Endodermal cell (in vitro differentiated cells): ENCODE measurements around the gene NCKAP5. TPM values are rescaled to one million over a fixed set of nuclear protein-coding genes. Genes with fewer than 3 reads are reported as not detected.

Experiments
- DNase-seq: peaks from one replicate; pipeline ENCODE4 v3.0.0-alpha.2; 2017
- H3K27ac ChIP-seq: 2 replicates; pipeline ENCODE4 v1.5.1; 2013; ENCODE audit warnings: mild to moderate bottlenecking, low read depth, low read length, moderate library complexity
- H3K27me3 ChIP-seq: 2 replicates; pipeline ENCODE4 v1.6.1; 2013; ENCODE audit warnings: mild to moderate bottlenecking, low read length, moderate library complexity; ENCODE audit not compliant: insufficient read depth, control insufficient read depth, poor library complexity, severe bottlenecking
- H3K36me3 ChIP-seq: 2 replicates; pipeline ENCODE4 v1.7.0; 2013; ENCODE audit warnings: mild to moderate bottlenecking, low read length, moderate library complexity; ENCODE audit not compliant: control insufficient read depth, insufficient read depth
- H3K4me1 ChIP-seq: one replicate; pipeline ENCODE4 v1.7.0; 2013; ENCODE audit warnings: low read length; ENCODE audit not compliant: control insufficient read depth, insufficient read depth
- H3K4me3 ChIP-seq: 2 replicates; pipeline ENCODE4 v1.5.1; 2013; ENCODE audit warnings: mild to moderate bottlenecking, low read length, moderate library complexity
- H3K9ac ChIP-seq: 2 replicates; pipeline ENCODE4 v1.6.1; 2013; ENCODE audit warnings: mild to moderate bottlenecking, low read length, moderate library complexity; ENCODE audit not compliant: poor library complexity, severe bottlenecking; ENCODE audit errors: extremely low read depth
- H3K9me3 ChIP-seq: 2 replicates; pipeline ENCODE4 v1.6.1; 2013; ENCODE audit warnings: mild to moderate bottlenecking, low read length, moderate library complexity; ENCODE audit not compliant: control insufficient read depth
- H3K27ac Mint-ChIP-seq: 2 replicates; pipeline ENCODE4 v1.8.0; 2020; ENCODE audit warnings: mixed read lengths
- H3K27me3 Mint-ChIP-seq: 2 replicates; pipeline ENCODE4 v1.8.0; 2021; ENCODE audit warnings: mild to moderate bottlenecking, mixed read lengths; ENCODE audit not compliant: insufficient read depth
- H3K36me3 Mint-ChIP-seq: 2 replicates; pipeline ENCODE4 v1.8.0; 2020; ENCODE audit warnings: low read depth, mixed read lengths
- H3K4me1 Mint-ChIP-seq: 2 replicates; pipeline ENCODE4 v1.8.0; 2020; ENCODE audit warnings: mixed read lengths
- H3K4me3 Mint-ChIP-seq: 2 replicates; pipeline ENCODE4 v1.8.0; 2020; ENCODE audit warnings: mild to moderate bottlenecking, moderate library complexity, mixed read lengths
- H3K9me3 Mint-ChIP-seq: 2 replicates; pipeline ENCODE4 v1.8.0; 2020; ENCODE audit warnings: mild to moderate bottlenecking, mixed read lengths
- CTCF ChIP-seq: fragments of 200-600 bp; sonication (generic); conservative IDR thresholded peaks from 2 replicates; pipeline ENCODE4 v1.5.0; 2021; ENCODE audit warnings: antibody characterized with exemption, mild to moderate bottlenecking
- WGBS, 2 experiments: methylation state at CpG; one replicate each; pipeline versions ENCODE4 v1.1.5 to v1.1.7; 2013; ENCODE audit warnings: missing lambda C conversion rate in 2 of 2, mixed read lengths in 1 of 2; ENCODE audit not compliant: insufficient coverage in 1 of 2, insufficient read length in 1 of 2; 5-methylcytosine and 5-hydroxymethylcytosine counted together
- total RNA-seq, 2 donors: library from RNA; stranded (reverse); fragmentation: NEBNext Ultra II Directional in 1 of 2; extraction: Animal tissue kit (Norgen Biotek cat#: 25700) in 1 of 2; gene quantifications; 2 replicates in 1 of 2; 3 replicates in 1 of 2; pipeline ENCODE4 v1.2.1, GENCODE V29; 2021

NCKAP5 gene
- total RNA-seq, 2 donors from 2014 or later, result 0.58 to 0.92 TPM

- H3K4me3 Mint-ChIP-seq, result no peak overlapping the region
These were observed 837.7 kb downstream of the NCKAP5 start for GRCh38 chr2:132730611-132731010.

GRCh38 chr2:132729522-132729921 lies 838.7 kb downstream of the NCKAP5 start:
- H3K4me1 ChIP-seq, result no peaks in the 10 kb centered on the region
- H3K27ac Mint-ChIP-seq, result no peak overlapping the region
- no peak overlapping the region for H3K4me3 ChIP-seq
- no peak for TF ChIP-seq CTCF
- H3K9me3 ChIP-seq, result no peaks in the 10 kb centered on the region
- H3K27me3 ChIP-seq, result no peaks in the 10 kb centered on the region
- no peaks in the 10 kb centered on the region for H3K36me3 Mint-ChIP-seq
- H3K36me3 ChIP-seq, result no peaks in the 10 kb centered on the region
- H3K4me3 Mint-ChIP-seq, result no peak overlapping the region
- no peak for DNase-seq
- H3K27me3 Mint-ChIP-seq, result peaks cover 2% of the 10 kb centered on the region
- H3K4me1 Mint-ChIP-seq, result no peaks in the 10 kb centered on the region
- no peak overlapping the region for H3K27ac ChIP-seq
- no peak overlapping the region for H3K9ac ChIP-seq
- H3K9me3 Mint-ChIP-seq, result no peaks in the 10 kb centered on the region

More at GRCh38 chr2:132730611-132731010, 837.7 kb downstream of the NCKAP5 start:
- H3K9me3 ChIP-seq, result no peaks in the 10 kb centered on the region
- H3K27me3 Mint-ChIP-seq, result peaks cover 2% of the 10 kb centered on the region
- H3K4me1 Mint-ChIP-seq, result no peaks in the 10 kb centered on the region
- H3K9me3 Mint-ChIP-seq, result no peaks in the 10 kb centered on the region
- H3K4me3 ChIP-seq, result no peak overlapping the region
- WGBS, 2 experiments, result 92 to 94% methylated on average over 2 to 6 of the region's 6 CpGs
- H3K27me3 ChIP-seq, result no peaks in the 10 kb centered on the region
- no peaks in the 10 kb centered on the region for H3K36me3 ChIP-seq
- no peak overlapping the region for H3K9ac ChIP-seq
- no peak overlapping the region for H3K27ac ChIP-seq
- H3K36me3 Mint-ChIP-seq, result no peaks in the 10 kb centered on the region
- no peaks in the 10 kb centered on the region for H3K4me1 ChIP-seq
- TF ChIP-seq CTCF, result no peak
- DNase-seq, result no peak
- no peak overlapping the region for H3K27ac Mint-ChIP-seq

GRCh38 chr2:132726155-132726554 lies 842.1 kb downstream of the NCKAP5 start:
- 82 to 90% methylated on average over 2 to 4 of the region's 4 CpGs for WGBS, 2 experiments
- H3K36me3 Mint-ChIP-seq, result no peaks in the 10 kb centered on the region

More at GRCh38 chr2:132726155-132726554, 842.1 kb downstream of the NCKAP5 start:
- Histone ChIP-seq H3K4me3 (no peak overlapping the region), H3K4me1 (no peaks in the 10 kb centered on the region), H3K27ac (no peak overlapping the region), H3K36me3 (no peaks in the 10 kb centered on the region), H3K27me3 (no peaks in the 10 kb centered on the region), H3K9ac (no peak overlapping the region), H3K9me3 (no peaks in the 10 kb centered on the region)
- Mint-ChIP-seq H3K9me3 (no peaks in the 10 kb centered on the region), H3K4me3 (no peak overlapping the region), H3K27ac (no peak overlapping the region), H3K27me3 (peaks cover 2% of the 10 kb centered on the region), H3K4me1 (no peaks in the 10 kb centered on the region)
- no peak for TF ChIP-seq CTCF
- no peak for DNase-seq
